HepG2 (cell line): ENCODE data around the gene RTKN2.
"Not testable (repeated sequence)": the region's sequence is repeated elsewhere in the genome, so short reads cannot be mapped to it uniquely, and the experiment has no call there.

Source experiments
- ASH2L ChIP-seq: fragments of 300-600, 200-600 bp; sonication (generic); IDR thresholded peaks from 2 replicates; pipeline ENCODE4 v1.7.0; 2017; ENCODE audit warnings: low read depth, mild to moderate bottlenecking, moderate library complexity, mixed read lengths, low read length; ENCODE audit not compliant: insufficient read length
- CHD4 ChIP-seq: fragments of 200-600 bp; sonication (generic); IDR thresholded peaks from 2 replicates; pipeline ENCODE4 v1.7.0; 2017; ENCODE audit warnings: mild to moderate bottlenecking, low read length, borderline replicate concordance
- FIP1L1 ChIP-seq: fragments of 200-400 bp; formaldehyde crosslinking; IDR thresholded peaks from 2 replicates; pipeline ENCODE4 v1.6.1; 2018; ENCODE audit warnings: low read depth, mild to moderate bottlenecking, low read length, moderate library complexity, borderline replicate concordance; ENCODE audit not compliant: insufficient read depth
- TAF15 ChIP-seq: fragments of 200-400 bp; formaldehyde crosslinking; IDR thresholded peaks from one replicate; pipeline ENCODE4 v1.6.1; 2018; ENCODE audit warnings: mild to moderate bottlenecking, low read depth, low read length; ENCODE audit not compliant: poor library complexity, severe bottlenecking
- ZNF468 ChIP-seq: sonication (generic); formaldehyde crosslinking; IDR thresholded peaks from 2 replicates; pipeline ENCODE4 v1.8.0; 2022; ENCODE audit warnings: mild to moderate bottlenecking, moderate library complexity, missing genetic modification reagents
- TF ChIP-seq, protein P1 (sequence below): sonication (generic); formaldehyde crosslinking; IDR thresholded peaks from 2 replicates; pipeline ENCODE4 v1.5.0; 2020; ENCODE audit warnings: mild to moderate bottlenecking, missing genetic modification reagents, moderate library complexity

DNA sequence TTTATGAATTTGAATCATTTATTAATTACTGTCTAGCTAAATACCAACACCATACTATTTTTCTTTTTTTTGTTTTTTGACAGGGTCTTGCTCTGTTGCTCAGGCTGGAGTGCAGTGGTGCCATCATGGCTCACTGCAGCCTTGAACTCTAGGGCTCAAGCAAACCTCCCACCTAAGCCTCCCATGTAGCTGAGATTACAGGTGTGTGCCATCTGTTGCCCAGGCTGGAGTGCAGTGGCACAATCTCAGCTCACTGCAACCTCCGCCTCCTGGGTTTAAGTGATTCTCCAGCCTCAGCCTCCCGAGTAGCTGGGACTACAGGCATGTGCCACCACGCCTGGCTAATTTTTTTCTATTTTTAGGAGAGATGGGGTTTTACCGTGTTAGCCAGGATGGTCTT, 27.1 kb downstream of the RTKN2 start:
- not testable (repeated sequence) for TF ChIP-seq ZNF468 (CRISPR knock-in tag); FIP1L1; CHD4; ASH2L; TAF15
- TF ChIP-seq, protein P1, sequence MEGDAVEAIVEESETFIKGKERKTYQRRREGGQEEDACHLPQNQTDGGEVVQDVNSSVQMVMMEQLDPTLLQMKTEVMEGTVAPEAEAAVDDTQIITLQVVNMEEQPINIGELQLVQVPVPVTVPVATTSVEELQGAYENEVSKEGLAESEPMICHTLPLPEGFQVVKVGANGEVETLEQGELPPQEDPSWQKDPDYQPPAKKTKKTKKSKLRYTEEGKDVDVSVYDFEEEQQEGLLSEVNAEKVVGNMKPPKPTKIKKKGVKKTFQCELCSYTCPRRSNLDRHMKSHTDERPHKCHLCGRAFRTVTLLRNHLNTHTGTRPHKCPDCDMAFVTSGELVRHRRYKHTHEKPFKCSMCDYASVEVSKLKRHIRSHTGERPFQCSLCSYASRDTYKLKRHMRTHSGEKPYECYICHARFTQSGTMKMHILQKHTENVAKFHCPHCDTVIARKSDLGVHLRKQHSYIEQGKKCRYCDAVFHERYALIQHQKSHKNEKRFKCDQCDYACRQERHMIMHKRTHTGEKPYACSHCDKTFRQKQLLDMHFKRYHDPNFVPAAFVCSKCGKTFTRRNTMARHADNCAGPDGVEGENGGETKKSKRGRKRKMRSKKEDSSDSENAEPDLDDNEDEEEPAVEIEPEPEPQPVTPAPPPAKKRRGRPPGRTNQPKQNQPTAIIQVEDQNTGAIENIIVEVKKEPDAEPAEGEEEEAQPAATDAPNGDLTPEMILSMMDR, result not testable (repeated sequence)
